GM21447 (cell line): Measurements from ENCODE around the gene CIROP.
"Not testable (repeated sequence)": the region's sequence is repeated elsewhere in the genome, so short reads cannot be mapped to it uniquely, and the experiment has no call there.

Source experiments
- ATAC-seq: cut with Tn5 transposase; IDR thresholded peaks from one replicate; pipeline ENCODE4 v1.9.1; 2021; ENCODE audit not compliant: unreplicated experiment

Gene CIROP

GRCh38 chr14:23114669-23115038 lies 9.9 kb upstream of the CIROP start:
- ATAC-seq = no peak

GRCh38 chr14:23114120-23114458 lies 9.3 kb upstream of the CIROP start:
- no peak for ATAC-seq

- no peak for ATAC-seq
Measured at GRCh38 chr14:23113431-23114119, 8.8 kb upstream of the CIROP start.

GRCh38 chr14:23112359-23113178 lies 7.8 kb upstream of the CIROP start:
- no peak for ATAC-seq

- ATAC-seq = no peak
Measured at GRCh38 chr14:23110579-23111365, 6.0 kb upstream of the CIROP start.

- no peak for ATAC-seq
Measured at GRCh38 chr14:23109769-23110168, 5.0 kb upstream of the CIROP start.

- not testable (repeated sequence) for ATAC-seq
Measured at GRCh38 chr14:23108169-23108568, 3.4 kb upstream of the CIROP start.

- not testable (repeated sequence) for ATAC-seq
Measured at GRCh38 chr14:23107620-23108019, 2.8 kb upstream of the CIROP start.

- no peak for ATAC-seq
Measured at GRCh38 chr14:23106747-23107045, 1.9 kb upstream of the CIROP start.

- no peak for ATAC-seq
Measured at GRCh38 chr14:23105348-23105824, 597 bp upstream of the CIROP start.

GRCh38 chr14:23104070-23104590 lies 659 bp downstream of the CIROP start:
- no peak for ATAC-seq

GRCh38 chr14:23103581-23103980 lies 1.2 kb downstream of the CIROP start:
- ATAC-seq = no peak

- no peak for ATAC-seq
Measured at GRCh38 chr14:23102801-23103200, 2.0 kb downstream of the CIROP start.

GRCh38 chr14:23101986-23102625 lies 2.7 kb downstream of the CIROP start:
- ATAC-seq = no peak

GRCh38 chr14:23101213-23101970 lies 3.4 kb downstream of the CIROP start:
- no peak for ATAC-seq

- ATAC-seq = no peak
Measured at GRCh38 chr14:23099212-23099861, 5.5 kb downstream of the CIROP start.

- ATAC-seq = no peak
Measured at GRCh38 chr14:23097786-23098185, 7.0 kb downstream of the CIROP start.

- peak; percentile 87 for ATAC-seq
Measured at GRCh38 chr14:23095196-23096108, 9.3 kb downstream of the CIROP start, which contains the start of gene C14orf119. TSS of gene C14orf119 (plus strand) at chr14:23095505. CDS start at chr14:23097659, 2,154 bp downstream.
